Peyer's patch (tissue), 4 donors: ENCODE results near the gene INF2. TPM values are rescaled to one million over a fixed set of nuclear protein-coding genes. Genes with fewer than 3 reads are reported as not detected.

Experiments
- DNase-seq, 3 donors: peaks; one replicate each; pipeline ENCODE4 v3.0.0-alpha.2; 2017 to 2019
- H3K27ac ChIP-seq, 4 donors: fragments of 200-600 bp; sonication (generic); one replicate each; pipeline ENCODE4 v1.5.1; 2016 to 2019
- H3K27me3 ChIP-seq, 2 donors: fragments of 200-600 bp; sonication (generic); one replicate each; pipeline ENCODE4 v1.5.1; 2019
- H3K36me3 ChIP-seq, 3 donors: fragments of 200-600 bp; sonication (generic); one replicate each; pipeline ENCODE4 v1.5.1; 2016 to 2019
- H3K4me1 ChIP-seq, 4 donors: fragments of 200-600 bp; sonication (generic); one replicate each; pipeline ENCODE4 v1.5.1; 2016 to 2019
- H3K4me3 ChIP-seq, 4 donors: fragments of 200-600 bp; sonication (generic); 1 replicate in 3 of 4; 2 replicates in 1 of 4; pipeline ENCODE4 v1.5.1; 2016 to 2019; ENCODE audit warnings: mild to moderate bottlenecking in 1 of 4
- H3K9me3 ChIP-seq, 4 donors: fragments of 200-600 bp; sonication (generic); one replicate each; pipeline ENCODE4 v1.5.1; 2016 to 2019; ENCODE audit warnings: mild to moderate bottlenecking in 1 of 4
- POLR2A ChIP-seq, 2 donors: fragments of 450-650 bp; IDR thresholded peaks; one replicate each; pipeline ENCODE4 v1.5.1; 2017; ENCODE audit warnings: antibody characterized with exemption in 2 of 2, mild to moderate bottlenecking in 2 of 2, moderate library complexity in 2 of 2
- total RNA-seq, 4 donors: library from RNA; depleted of rRNA; stranded (reverse); fragments of >200 nt; gene quantifications; one replicate each; pipeline ENCODE4 v1.1.0, GENCODE V29; 2016
- TF ChIP-seq, protein P1 (sequence below), 6 experiments: fragments of 450-650 bp in 4 of 6; fragments of 200-600 bp in 2 of 6; sonication (generic) in 1 of 6; IDR thresholded peaks; one replicate each; pipeline ENCODE4 v1.5.1; 2017 to 2019; ENCODE audit warnings: antibody characterized with exemption in 6 of 6, mild to moderate bottlenecking in 3 of 6, moderate library complexity in 1 of 6

INF2 gene
- total RNA-seq, 4 donors from 2014 or later: 137 to 287 (median 203) TPM

DNA sequence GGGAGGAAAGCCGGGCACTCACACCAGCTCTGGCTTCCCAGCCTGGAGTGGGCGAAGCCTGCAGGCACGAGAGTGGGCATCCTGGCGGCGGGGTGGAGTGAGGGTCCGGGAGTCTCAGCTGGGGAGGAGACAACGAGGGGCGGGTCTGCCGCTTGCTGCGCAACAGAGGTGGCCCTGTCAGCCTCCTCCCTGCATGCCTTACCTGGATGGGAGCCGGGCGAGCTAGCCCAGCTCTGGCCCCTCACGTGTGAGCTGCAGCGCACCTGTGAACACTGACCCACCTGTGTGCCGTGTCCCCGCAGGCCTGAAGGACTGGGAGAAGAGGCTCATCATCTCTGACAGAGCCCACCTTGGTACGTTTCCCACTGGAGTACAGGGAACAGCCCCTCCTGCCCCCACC is 49.6 kb downstream of the INF2 start:
- no peaks in the 10 kb centered on the region for H3K9me3 ChIP-seq
- peaks cover 0 to 16% (median 0%) of the 10 kb centered on the region in 4 donors for H3K4me1 ChIP-seq
- no peak for DNase-seq
- TF ChIP-seq, protein P1, sequence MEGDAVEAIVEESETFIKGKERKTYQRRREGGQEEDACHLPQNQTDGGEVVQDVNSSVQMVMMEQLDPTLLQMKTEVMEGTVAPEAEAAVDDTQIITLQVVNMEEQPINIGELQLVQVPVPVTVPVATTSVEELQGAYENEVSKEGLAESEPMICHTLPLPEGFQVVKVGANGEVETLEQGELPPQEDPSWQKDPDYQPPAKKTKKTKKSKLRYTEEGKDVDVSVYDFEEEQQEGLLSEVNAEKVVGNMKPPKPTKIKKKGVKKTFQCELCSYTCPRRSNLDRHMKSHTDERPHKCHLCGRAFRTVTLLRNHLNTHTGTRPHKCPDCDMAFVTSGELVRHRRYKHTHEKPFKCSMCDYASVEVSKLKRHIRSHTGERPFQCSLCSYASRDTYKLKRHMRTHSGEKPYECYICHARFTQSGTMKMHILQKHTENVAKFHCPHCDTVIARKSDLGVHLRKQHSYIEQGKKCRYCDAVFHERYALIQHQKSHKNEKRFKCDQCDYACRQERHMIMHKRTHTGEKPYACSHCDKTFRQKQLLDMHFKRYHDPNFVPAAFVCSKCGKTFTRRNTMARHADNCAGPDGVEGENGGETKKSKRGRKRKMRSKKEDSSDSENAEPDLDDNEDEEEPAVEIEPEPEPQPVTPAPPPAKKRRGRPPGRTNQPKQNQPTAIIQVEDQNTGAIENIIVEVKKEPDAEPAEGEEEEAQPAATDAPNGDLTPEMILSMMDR (IDR thresholded peaks at IDR 0.05): no peak
- TF ChIP-seq POLR2A (IDR thresholded peaks at IDR 0.05): no peak
- no peaks in the 10 kb centered on the region for H3K27me3 ChIP-seq
- peaks cover 0 to 3% (median 0%) of the 10 kb centered on the region in 3 donors for H3K36me3 ChIP-seq
- H3K27ac ChIP-seq: no peak overlapping the region
- H3K4me3 ChIP-seq: no peak overlapping the region

DNA sequence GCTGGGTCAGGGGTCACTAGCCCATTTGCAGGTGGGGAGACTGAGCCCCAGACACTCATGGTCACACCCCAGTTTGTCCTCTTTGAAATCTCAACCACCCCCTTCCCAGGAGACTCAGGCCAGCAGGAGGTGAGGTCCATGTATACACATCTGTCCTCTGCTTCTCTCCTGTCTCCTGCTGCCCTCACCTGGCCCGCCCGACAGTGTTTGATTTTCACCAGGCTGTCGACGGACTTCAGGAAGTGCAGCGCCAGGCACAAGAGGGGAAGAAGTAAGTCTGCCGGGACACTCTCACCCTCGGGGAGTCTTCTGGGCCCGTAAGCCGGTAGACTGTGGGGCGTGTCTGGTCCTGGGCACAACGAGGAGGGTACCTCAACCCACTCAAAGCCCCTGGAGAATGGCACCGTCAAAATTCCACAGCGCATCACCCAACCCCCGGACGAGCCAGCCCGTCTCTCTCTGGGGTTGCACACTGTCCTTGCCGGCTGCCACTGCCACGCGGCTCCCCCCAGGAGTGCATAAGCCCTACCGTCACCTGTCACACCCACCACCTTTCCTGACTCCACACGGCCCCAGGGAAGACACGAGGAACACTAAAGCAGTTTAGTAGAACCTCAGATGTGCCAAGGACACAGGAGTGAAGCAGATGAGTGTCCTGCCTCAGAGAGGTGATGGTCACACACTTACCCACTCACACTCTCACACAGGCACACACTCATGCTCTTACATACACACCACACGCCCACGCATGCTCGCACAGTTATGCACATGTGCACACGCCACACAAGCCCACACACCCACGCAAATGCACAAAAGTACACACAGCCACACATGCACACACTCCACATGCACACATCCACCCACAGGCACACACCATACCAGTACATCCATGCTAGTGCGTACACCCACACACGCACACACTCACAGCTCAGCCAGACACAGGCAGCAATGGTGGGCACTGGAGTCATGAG is 50.4 kb downstream of the INF2 start:
- no peak overlapping the region for H3K27ac ChIP-seq
- H3K36me3 ChIP-seq: peaks cover 0 to 3% (median 0%) of the 10 kb centered on the region in 3 donors
- H3K4me3 ChIP-seq: no peak overlapping the region
- TF ChIP-seq, protein P1 (IDR thresholded peaks at IDR 0.05): no peak
- TF ChIP-seq POLR2A (IDR thresholded peaks at IDR 0.05): no peak
- H3K9me3 ChIP-seq: no peaks in the 10 kb centered on the region
- no peaks in the 10 kb centered on the region for H3K27me3 ChIP-seq
- peaks cover 0 to 14% (median 0%) of the 10 kb centered on the region in 4 donors for H3K4me1 ChIP-seq
- no peak for DNase-seq

- no peak overlapping the region for H3K27ac ChIP-seq
- H3K4me1 ChIP-seq: peaks cover 0 to 9% (median under 1%) of the 10 kb centered on the region in 4 donors
- peaks cover 0 to 3% (median 0%) of the 10 kb centered on the region in 3 donors for H3K36me3 ChIP-seq
- no peak overlapping the region for H3K4me3 ChIP-seq
- no peak for DNase-seq
- TF ChIP-seq, protein P1 (IDR thresholded peaks at IDR 0.05): no peak
- no peak for TF ChIP-seq POLR2A (IDR thresholded peaks at IDR 0.05)
- no peaks in the 10 kb centered on the region for H3K9me3 ChIP-seq
- no peaks in the 10 kb centered on the region for H3K27me3 ChIP-seq
Observed at GRCh38 chr14:104741108-104741802, 51.8 kb downstream of the INF2 start.

GRCh38 chr14:104741803-104742251 is 52.4 kb downstream of the INF2 start:
- H3K36me3 ChIP-seq: peaks cover 0 to 3% (median 0%) of the 10 kb centered on the region in 3 donors
- TF ChIP-seq, protein P1 (IDR thresholded peaks at IDR 0.05): no peak
- no peak for TF ChIP-seq POLR2A (IDR thresholded peaks at IDR 0.05)

DNA sequence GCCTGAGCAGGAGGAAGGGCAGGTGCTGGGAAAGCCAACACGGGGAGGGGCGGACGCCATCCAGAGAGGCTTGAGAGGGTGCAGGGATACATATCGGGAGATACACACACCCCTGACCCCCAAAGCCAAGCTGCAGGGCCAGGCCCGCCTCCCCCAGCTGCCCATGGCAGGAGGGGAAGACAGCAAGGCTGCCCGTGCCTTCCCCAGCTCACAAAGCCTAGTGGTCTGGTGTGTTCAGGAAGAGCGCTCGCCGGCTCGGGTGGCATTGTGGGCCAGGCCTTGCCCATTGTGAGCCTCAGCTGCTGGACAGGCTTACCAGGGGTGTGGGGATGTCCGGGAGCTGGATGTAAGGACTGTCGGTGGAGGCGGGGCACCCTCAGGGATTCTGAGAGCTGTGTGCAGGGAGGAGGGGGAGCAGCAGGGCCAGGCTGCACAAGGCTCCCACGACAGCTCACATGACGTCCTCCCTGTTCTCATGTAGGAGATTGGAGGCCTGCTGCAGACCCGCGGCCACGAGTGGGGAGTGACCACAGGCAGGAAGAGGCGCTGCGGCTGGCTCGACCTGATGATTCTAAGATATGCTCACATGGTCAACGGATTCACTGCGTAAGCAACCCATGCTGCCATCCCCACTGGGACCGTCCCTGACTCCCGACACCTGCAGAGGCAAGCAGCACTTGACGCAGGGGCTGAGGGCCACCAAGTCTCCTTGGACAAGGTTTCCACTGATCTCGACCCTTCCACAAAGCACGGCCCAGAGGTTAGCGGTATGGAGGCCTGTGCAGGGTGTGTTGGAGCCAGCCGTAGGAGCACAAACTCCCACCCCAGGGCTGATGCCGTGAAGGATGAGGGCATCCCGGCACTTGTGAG is 53.4 kb downstream of the INF2 start:
- Histone ChIP-seq H3K36me3 (peaks cover 0 to 3% (median 0%) of the 10 kb centered on the region in 3 donors), H3K4me1 (peaks cover 0 to 17% (median 2%) of the 10 kb centered on the region in 4 donors), H3K27ac (no peak overlapping the region), H3K9me3 (no peaks in the 10 kb centered on the region), H3K4me3 (no peak overlapping the region), H3K27me3 (no peaks in the 10 kb centered on the region)
- no peak for DNase-seq
- TF ChIP-seq, protein P1 (IDR thresholded peaks at IDR 0.05): no peak
- no peak for TF ChIP-seq POLR2A (IDR thresholded peaks at IDR 0.05)

More at GRCh38 chr14:104741803-104742251, 52.4 kb downstream of the INF2 start:
- H3K27me3 ChIP-seq: no peaks in the 10 kb centered on the region
- H3K27ac ChIP-seq: no peak overlapping the region
- no peaks in the 10 kb centered on the region for H3K9me3 ChIP-seq
- DNase-seq: no peak
- no peak overlapping the region for H3K4me3 ChIP-seq
- H3K4me1 ChIP-seq: peaks cover 0 to 13% (median 2%) of the 10 kb centered on the region in 4 donors
